K562 (cell line): ENCODE results near the gene LTBR. TPM values are rescaled to one million over a fixed set of nuclear protein-coding genes. Genes with fewer than 3 reads are reported as not detected.

Source experiments
- BHLHE40 ChIP-seq: IDR thresholded peaks from 2 replicates; pipeline ENCODE4 v1.6.1; 2011; ENCODE audit warnings: low read length, improper control_type of control experiment
- CBX1 ChIP-seq: sonication (generic); IDR thresholded peaks from 2 replicates; pipeline ENCODE4 v1.6.1; 2016; ENCODE audit warnings: antibody characterized with exemption, low read depth, mild to moderate bottlenecking
- CREB1 ChIP-seq, 2 experiments: sonication (generic) in 1 of 2; formaldehyde crosslinking in 1 of 2; IDR thresholded peaks; 2 replicates each; pipeline versions ENCODE4 v1.6.1 to v1.8.0; 2012 to 2022; ENCODE audit warnings: inconsistent platforms in 1 of 2, mild to moderate bottlenecking in 1 of 2, missing genetic modification reagents in 1 of 2, moderate library complexity in 1 of 2
- CTBP1 ChIP-seq: fragments of 450-650 bp; IDR thresholded peaks from 2 replicates; pipeline ENCODE4 v1.6.1; 2016; ENCODE audit warnings: borderline replicate concordance
- CXXC5 ChIP-seq: fragments of 250-450 bp; sonication (Bioruptor Pico); IDR thresholded peaks from 2 replicates; pipeline ENCODE4 v1.8.0; 2022; ENCODE audit warnings: inconsistent platforms, mild to moderate bottlenecking, moderate library complexity
- DLX4 ChIP-seq: fragments of 250-450 bp; sonication (Bioruptor Pico); IDR thresholded peaks from 2 replicates; pipeline ENCODE4 v1.6.1; 2021; ENCODE audit warnings: mild to moderate bottlenecking
- ESRRA ChIP-seq: fragments of 450-650 bp; IDR thresholded peaks from 2 replicates; pipeline ENCODE4 v1.6.1; 2014; ENCODE audit warnings: low read depth, mild to moderate bottlenecking, moderate library complexity, borderline replicate concordance
- FOXK1 ChIP-seq: sonication (generic); formaldehyde crosslinking; IDR thresholded peaks from 2 replicates; pipeline ENCODE4 v1.8.0; 2022; ENCODE audit warnings: missing genetic modification reagents, mild to moderate bottlenecking, borderline replicate concordance
- GABPA ChIP-seq: fragments of 200-800 bp; sonication (Bioruptor generic); conservative IDR thresholded peaks from 2 replicates; pipeline ENCODE4 v1.6.1; 2016; ENCODE audit warnings: low read depth, missing genetic modification characterization, missing compliant biosample characterization
- LCOR ChIP-seq: sonication (generic); formaldehyde crosslinking; IDR thresholded peaks from 2 replicates; pipeline ENCODE4 v1.8.0; 2022; ENCODE audit warnings: mild to moderate bottlenecking, missing genetic modification reagents
- MAFK ChIP-seq: IDR thresholded peaks from 2 replicates; pipeline ENCODE4 v1.6.1; 2011; ENCODE audit warnings: low read length, improper control_type of control experiment
- NCOA6 ChIP-seq: fragments of 450-650 bp; IDR thresholded peaks from 2 replicates; pipeline ENCODE4 v1.6.1; 2017; ENCODE audit warnings: mild to moderate bottlenecking
- PATZ1 ChIP-seq: fragments of 250-450 bp; sonication (Bioruptor Pico); IDR thresholded peaks from 2 replicates; pipeline ENCODE4 v1.5.0; 2020; ENCODE audit warnings: mild to moderate bottlenecking, borderline replicate concordance
- PRMT5 ChIP-seq: sonication (generic); formaldehyde crosslinking; IDR thresholded peaks from 2 replicates; pipeline ENCODE4 v1.5.0; 2020; ENCODE audit warnings: missing genetic modification reagents
- RBM22 ChIP-seq: fragments of 200-400 bp; formaldehyde crosslinking; IDR thresholded peaks from 2 replicates; pipeline ENCODE4 v1.6.1; 2018; ENCODE audit warnings: low read length, low read depth; ENCODE audit not compliant: poor library complexity, severe bottlenecking
- SRSF7 ChIP-seq: fragments of 200-400 bp; formaldehyde crosslinking; optimal IDR thresholded peaks from 2 replicates; pipeline ENCODE3; 2017; ENCODE audit warnings: mild to moderate bottlenecking, low read depth, low read length
- XRCC3 ChIP-seq: fragments of 450-650 bp; IDR thresholded peaks from 2 replicates; pipeline ENCODE4 v1.6.1; 2017; ENCODE audit warnings: mild to moderate bottlenecking, moderate library complexity
- ZBTB43 ChIP-seq: sonication (generic); formaldehyde crosslinking; IDR thresholded peaks from 2 replicates; pipeline ENCODE4 v1.8.0; 2023; ENCODE audit warnings: mild to moderate bottlenecking, missing genetic modification reagents
- ZEB2 ChIP-seq: fragments of 450-650 bp; IDR thresholded peaks from 2 replicates; pipeline ENCODE4 v1.6.1; 2016
- ZMIZ1 ChIP-seq, 2 experiments: fragments of 150-350 bp in 1 of 2; IDR thresholded peaks; 2 replicates each; pipeline ENCODE4 v1.6.1; 2012 to 2016; ENCODE audit warnings: low read depth in 2 of 2, low read length in 2 of 2, mild to moderate bottlenecking in 1 of 2, moderate library complexity in 1 of 2
- ZNF232 ChIP-seq: sonication (generic); formaldehyde crosslinking; IDR thresholded peaks from 2 replicates; pipeline ENCODE4 v1.8.0; 2022; ENCODE audit warnings: mild to moderate bottlenecking, missing genetic modification reagents
- polyA plus RNA-seq, 8 experiments: library from polyadenylated mRNA; depleted of rRNA in 4 of 8; stranded (reverse) in 5 of 8; unstranded in 3 of 8; fragments of >200 nt; fragmentation: Nextera tagmentation in 2 of 8; fragmentation: Illumina TruSeq in 1 of 8; extraction: Ambion mirVana in 2 of 8; extraction: Trizol in 1 of 8; gene quantifications; 2 replicates each; pipeline versions ENCODE4 v1.2.1 to v1.2.3, GENCODE V29; 2011 to 2014; ENCODE audit warnings: inconsistent platforms in 1 of 8, missing spikeins in 1 of 8
- total RNA-seq, 7 experiments: library from RNA; depleted of rRNA in 6 of 7; stranded (reverse); fragments of >200 nt in 6 of 7; fragmentation: Illumina TruSeq in 2 of 7; extraction: Trizol in 2 of 7; gene quantifications; 2 replicates each; pipeline versions ENCODE4 v1.2.1 to v1.2.3, GENCODE V29; 2011 to 2021; ENCODE audit warnings: low replicate concordance in 1 of 7

Gene LTBR
- total and polyA plus RNA-seq, 9 of the 15 experiments (the other 6 are each of a cell fraction or from before 2014, with no cell fraction given): 0.96 to 69.0 (median 35.3) TPM

- TF ChIP-seq CXXC5 (CRISPR knock-in tag) (peak; percentile 13; the same call in 1 of the 2 replicates), FOXK1 (CRISPR knock-in tag) (no peak), CBX1 (0 out of 2 replicates have a peak, but pooled peaks have one; percentile 14), GABPA (peak; percentile 68), MAFK (no peak), RBM22 (peak; percentile 26), NCOA6 (no peak), ZBTB43 (no peak), SRSF7 (no peak), ZEB2 (no peak), CREB1 (IDR thresholded peaks at IDR 0.05) (peak; percentile 34; the same call in 1 of the 2 replicates), CREB1 (CRISPR knock-in tag; IDR thresholded peaks at IDR 0.05) (no peak), XRCC3 (no peak), LCOR (no peak), PRMT5 (no peak), ZMIZ1 (IDR thresholded peaks at IDR 0.05; ENCODE audit: low read depth in 2 of 2, low read length in 2 of 2) (no peak), ZNF232 (no peak), DLX4 (CRISPR knock-in tag) (no peak), CTBP1 (no peak), PATZ1 (CRISPR knock-in tag) (no peak), BHLHE40 (peak; percentile 9; the same call in 1 of the 2 replicates), ESRRA (0 out of 2 replicates have a peak, but pooled peaks have one; percentile 7)
These were observed 46.8 kb upstream of the LTBR start (continued) for GRCh38 chr12:6336889-6337853.
